ENCODE results near the gene XXYLT1.
A peak's percentile ranks its signal among the peaks of the same experiment; 100 is the strongest.

The XXYLT1 gene

GRCh38 chr3:195102609-195103467 lies 168.1 kb downstream of the XXYLT1 start (continued):
- TF ChIP-seq KLF9 (tag by site-specific recombination; IDR thresholded peaks at IDR 0.05; ENCODE audit: low read depth), result no peak
- TF ChIP-seq REPIN1 (tag by site-specific recombination; IDR thresholded peaks at IDR 0.05; ENCODE audit: low read depth), result no peak
- peak; percentile 89 for TF ChIP-seq HOXD13 (CRISPR knock-in tag; IDR thresholded peaks at IDR 0.05; ENCODE audit: borderline replicate concordance)
- TF ChIP-seq ZNF791 (tag by site-specific recombination; IDR thresholded peaks at IDR 0.05), result no peak
- TF ChIP-seq, protein P1, sequence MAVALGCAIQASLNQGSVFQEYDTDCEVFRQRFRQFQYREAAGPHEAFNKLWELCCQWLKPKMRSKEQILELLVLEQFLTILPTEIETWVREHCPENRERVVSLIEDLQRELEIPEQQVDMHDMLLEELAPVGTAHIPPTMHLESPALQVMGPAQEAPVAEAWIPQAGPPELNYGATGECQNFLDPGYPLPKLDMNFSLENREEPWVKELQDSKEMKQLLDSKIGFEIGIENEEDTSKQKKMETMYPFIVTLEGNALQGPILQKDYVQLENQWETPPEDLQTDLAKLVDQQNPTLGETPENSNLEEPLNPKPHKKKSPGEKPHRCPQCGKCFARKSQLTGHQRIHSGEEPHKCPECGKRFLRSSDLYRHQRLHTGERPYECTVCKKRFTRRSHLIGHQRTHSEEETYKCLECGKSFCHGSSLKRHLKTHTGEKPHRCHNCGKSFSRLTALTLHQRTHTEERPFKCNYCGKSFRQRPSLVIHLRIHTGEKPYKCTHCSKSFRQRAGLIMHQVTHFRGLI (tag by site-specific recombination; IDR thresholded peaks at IDR 0.05), result no peak
- TF ChIP-seq ZNF555 (tag by site-specific recombination; conservative IDR thresholded peaks at IDR 0.05), result no peak
- TF ChIP-seq KLF17 (tag by site-specific recombination; IDR thresholded peaks at IDR 0.05), result peak; percentile 58; the same call in 1 of the 2 replicates
- TF ChIP-seq, protein P2, sequence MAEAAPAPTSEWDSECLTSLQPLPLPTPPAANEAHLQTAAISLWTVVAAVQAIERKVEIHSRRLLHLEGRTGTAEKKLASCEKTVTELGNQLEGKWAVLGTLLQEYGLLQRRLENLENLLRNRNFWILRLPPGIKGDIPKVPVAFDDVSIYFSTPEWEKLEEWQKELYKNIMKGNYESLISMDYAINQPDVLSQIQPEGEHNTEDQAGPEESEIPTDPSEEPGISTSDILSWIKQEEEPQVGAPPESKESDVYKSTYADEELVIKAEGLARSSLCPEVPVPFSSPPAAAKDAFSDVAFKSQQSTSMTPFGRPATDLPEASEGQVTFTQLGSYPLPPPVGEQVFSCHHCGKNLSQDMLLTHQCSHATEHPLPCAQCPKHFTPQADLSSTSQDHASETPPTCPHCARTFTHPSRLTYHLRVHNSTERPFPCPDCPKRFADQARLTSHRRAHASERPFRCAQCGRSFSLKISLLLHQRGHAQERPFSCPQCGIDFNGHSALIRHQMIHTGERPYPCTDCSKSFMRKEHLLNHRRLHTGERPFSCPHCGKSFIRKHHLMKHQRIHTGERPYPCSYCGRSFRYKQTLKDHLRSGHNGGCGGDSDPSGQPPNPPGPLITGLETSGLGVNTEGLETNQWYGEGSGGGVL (tag by site-specific recombination; IDR thresholded peaks at IDR 0.05), result no peak
- TF ChIP-seq ZSCAN30 (tag by site-specific recombination; IDR thresholded peaks at IDR 0.05), result peak; percentile 87
- peak; percentile 48; the same call in 1 of the 2 replicates for TF ChIP-seq KLF10 (tag by site-specific recombination; IDR thresholded peaks at IDR 0.05)
- TF ChIP-seq ZBTB1 (tag by site-specific recombination; IDR thresholded peaks at IDR 0.05), result peak; percentile 46; the same call in 1 of the 2 replicates
- no peak for TF ChIP-seq ZSCAN23 (tag by site-specific recombination; IDR thresholded peaks at IDR 0.05)
- TF ChIP-seq, protein P3, sequence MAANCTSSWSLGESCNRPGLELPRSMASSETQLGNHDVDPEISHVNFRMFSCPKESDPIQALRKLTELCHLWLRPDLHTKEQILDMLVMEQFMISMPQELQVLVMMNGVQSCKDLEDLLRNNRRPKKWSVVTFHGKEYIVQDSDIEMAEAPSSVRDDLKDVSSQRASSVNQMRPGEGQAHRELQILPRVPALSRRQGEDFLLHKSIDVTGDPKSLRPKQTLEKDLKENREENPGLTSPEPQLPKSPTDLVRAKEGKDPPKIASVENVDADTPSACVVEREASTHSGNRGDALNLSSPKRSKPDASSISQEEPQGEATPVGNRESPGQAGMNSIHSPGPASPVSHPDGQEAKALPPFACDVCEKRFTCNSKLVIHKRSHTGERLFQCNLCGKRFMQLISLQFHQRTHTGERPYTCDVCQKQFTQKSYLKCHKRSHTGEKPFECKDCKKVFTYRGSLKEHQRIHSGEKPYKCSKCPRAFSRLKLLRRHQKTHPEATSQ (tag by site-specific recombination; IDR thresholded peaks at IDR 0.05), result no peak
- no peak for TF ChIP-seq ZNF184 (tag by site-specific recombination; IDR thresholded peaks at IDR 0.05)
- TF ChIP-seq YY1 (tag by site-specific recombination; IDR thresholded peaks at IDR 0.05), result peak; percentile 48
- peak; percentile 85 for TF ChIP-seq ZNF600 (tag by site-specific recombination; IDR thresholded peaks at IDR 0.05)
- TF ChIP-seq ZNF148 (tag by site-specific recombination; IDR thresholded peaks at IDR 0.05; ENCODE audit: borderline replicate concordance), result no peak
- no peak for TF ChIP-seq HOXC10 (CRISPR knock-in tag; IDR thresholded peaks at IDR 0.05)
- TF ChIP-seq ZNF132 (tag by site-specific recombination; IDR thresholded peaks at IDR 0.05; ENCODE audit: borderline replicate concordance), result no peak
- 0 out of 2 replicates have a peak, but pooled peaks have one; percentile 18 for TF ChIP-seq ZNF664 (tag by site-specific recombination; IDR thresholded peaks at IDR 0.05)
- peak; percentile 34; the same call in 1 of the 2 replicates for TF ChIP-seq PRDM10 (tag by site-specific recombination; IDR thresholded peaks at IDR 0.05)
- no peak for TF ChIP-seq ZNF626 (tag by site-specific recombination; IDR thresholded peaks at IDR 0.05)
- TF ChIP-seq ZNF501 (tag by site-specific recombination; IDR thresholded peaks at IDR 0.05), result no peak
- no peak for TF ChIP-seq ZNF548 (tag by site-specific recombination; IDR thresholded peaks at IDR 0.05)
- TF ChIP-seq EGR2 (tag by site-specific recombination; IDR thresholded peaks at IDR 0.05; ENCODE audit: low read depth), result no peak
- no peak for TF ChIP-seq ZNF707 (tag by site-specific recombination; IDR thresholded peaks at IDR 0.05)
- TF ChIP-seq ZNF394 (tag by site-specific recombination; IDR thresholded peaks at IDR 0.05; ENCODE audit: borderline replicate concordance), result no peak

All from HEK293 (cell line).